Kidney (tissue), 14 donors: Measurements from ENCODE around the gene FARS2. TPM values are rescaled to one million over a fixed set of nuclear protein-coding genes. Genes with fewer than 3 reads are reported as not detected.

ENCODE experiments used
- DNase-seq, 5 donors: peaks; one replicate each; pipeline ENCODE4 v3.0.0-alpha.2; 2013 to 2020
- FAIRE-seq: peaks from 2 replicates; lab custom pipeline; 2012; peaks lifted over from hg19 to GRCh38; lab: Jason Lieb, UNC
- H3K27ac ChIP-seq, 2 donors: one replicate each; pipeline ENCODE4 v1.7.0; 2013; ENCODE audit warnings: low read depth in 2 of 2, low read length in 2 of 2, inconsistent platforms in 1 of 2
- H3K27me3 ChIP-seq: one replicate; pipeline ENCODE4 v1.7.1; 2013; ENCODE audit warnings: low read length, inconsistent platforms; ENCODE audit not compliant: control insufficient read depth, insufficient read depth
- H3K36me3 ChIP-seq, 3 donors: one replicate each; pipeline versions ENCODE4 v1.7.0 to v1.7.1; 2013; ENCODE audit warnings: low read length in 3 of 3, control low read depth in 1 of 3, inconsistent platforms in 1 of 3; ENCODE audit not compliant: insufficient read depth in 3 of 3, control insufficient read depth in 2 of 3
- H3K4me1 ChIP-seq, 3 donors: one replicate each; pipeline versions ENCODE4 v1.7.0 to v1.7.1; 2013; ENCODE audit warnings: low read length in 3 of 3, inconsistent platforms in 1 of 3, low read depth in 1 of 3; ENCODE audit not compliant: control insufficient read depth in 2 of 3, insufficient read depth in 2 of 3
- H3K4me3 ChIP-seq, 3 donors: one replicate each; pipeline versions ENCODE4 v1.7.0 to v1.8.1; 2013; ENCODE audit warnings: low read length in 3 of 3, control low read depth in 1 of 3, inconsistent platforms in 1 of 3
- H3K9ac ChIP-seq, 3 donors: one replicate each; pipeline versions ENCODE4 v1.7.0 to v1.7.1; 2013; ENCODE audit warnings: low read length in 3 of 3, control low read depth in 1 of 3, inconsistent platforms in 1 of 3
- H3K9me3 ChIP-seq, 3 donors: one replicate each; pipeline versions ENCODE4 v1.7.0 to v1.7.1; 2013; ENCODE audit warnings: low read length in 3 of 3, control low read depth in 1 of 3, inconsistent platforms in 1 of 3; ENCODE audit not compliant: control insufficient read depth in 2 of 3, insufficient read depth in 1 of 3
- intact Hi-C: fragments of 100-400 bp; cut with DNase I; formaldehyde crosslinking; loops from one replicate; pipeline ENCODE4 v1.11.1; 2022
- polyA plus RNA-seq: library from polyadenylated mRNA; stranded (reverse); fragments of 350-450 nt; fragmentation: Illumina TruSeq; extraction: RNeasy Lipid Tissue Mini Kit (QIAGEN cat#74804); gene quantifications from one replicate; pipeline ENCODE4 v1.2.3, GENCODE V29; 2014; ENCODE audit warnings: low read depth, low replicate concordance; ENCODE audit not compliant: insufficient read depth
- total RNA-seq: library from RNA; stranded (reverse); fragmentation: NEBNext Ultra II Directional; extraction: Animal tissue kit (Norgen Biotek cat#: 25700); gene quantifications from one replicate; pipeline ENCODE4 v1.2.1, GENCODE V29; 2021
- TF ChIP-seq, protein P1 (sequence below): IDR thresholded peaks from 3 replicates; pipeline ENCODE4 v1.5.1; 2012; ENCODE audit warnings: mild to moderate bottlenecking, moderate library complexity, borderline replicate concordance; ENCODE audit not compliant: insufficient read depth; ENCODE audit errors: extremely low read depth
- donor health status: control.
- donor health status: control.
- donor health status: control.
- donor health status: control.
- donor health status: control.
- donor health status: DM: yes; HTN: yes; CAD: no.
- donor health status: Normal renal cell carcinoma (clear cell type).

Gene FARS2
- total and polyA plus RNA-seq, 2 donors from 2014 or later = 22.1 to 24.8 TPM

DNA sequence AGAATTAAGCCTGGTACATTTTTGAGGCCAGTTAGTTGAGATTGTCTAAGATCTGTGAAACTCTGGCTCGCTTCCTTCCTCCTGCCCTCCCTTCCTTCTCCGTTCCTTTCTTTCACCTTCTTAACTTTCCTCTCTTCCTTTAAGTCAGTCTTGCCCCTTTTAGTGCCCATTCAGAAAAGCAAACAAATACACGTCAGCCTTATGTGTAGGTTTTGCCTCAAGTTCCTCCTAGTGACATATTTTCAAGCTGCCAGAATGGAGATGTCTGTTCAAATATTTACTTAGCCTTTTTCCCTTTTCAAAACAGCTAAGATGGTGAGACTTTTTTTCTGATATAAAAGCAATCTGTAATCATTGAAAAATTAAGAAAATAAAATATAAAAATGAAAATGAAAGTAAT is 178.4 kb downstream of the FARS2 start:
- Histone ChIP-seq H3K9me3 (no peaks in the 10 kb centered on the region), H3K4me3 (no peak overlapping the region), H3K9ac (no peak overlapping the region), H3K27me3 (no peaks in the 10 kb centered on the region), H3K27ac (no peak overlapping the region), H3K36me3 (no peaks in the 10 kb centered on the region), H3K4me1 (no peaks in the 10 kb centered on the region)
- TF ChIP-seq, protein P1, sequence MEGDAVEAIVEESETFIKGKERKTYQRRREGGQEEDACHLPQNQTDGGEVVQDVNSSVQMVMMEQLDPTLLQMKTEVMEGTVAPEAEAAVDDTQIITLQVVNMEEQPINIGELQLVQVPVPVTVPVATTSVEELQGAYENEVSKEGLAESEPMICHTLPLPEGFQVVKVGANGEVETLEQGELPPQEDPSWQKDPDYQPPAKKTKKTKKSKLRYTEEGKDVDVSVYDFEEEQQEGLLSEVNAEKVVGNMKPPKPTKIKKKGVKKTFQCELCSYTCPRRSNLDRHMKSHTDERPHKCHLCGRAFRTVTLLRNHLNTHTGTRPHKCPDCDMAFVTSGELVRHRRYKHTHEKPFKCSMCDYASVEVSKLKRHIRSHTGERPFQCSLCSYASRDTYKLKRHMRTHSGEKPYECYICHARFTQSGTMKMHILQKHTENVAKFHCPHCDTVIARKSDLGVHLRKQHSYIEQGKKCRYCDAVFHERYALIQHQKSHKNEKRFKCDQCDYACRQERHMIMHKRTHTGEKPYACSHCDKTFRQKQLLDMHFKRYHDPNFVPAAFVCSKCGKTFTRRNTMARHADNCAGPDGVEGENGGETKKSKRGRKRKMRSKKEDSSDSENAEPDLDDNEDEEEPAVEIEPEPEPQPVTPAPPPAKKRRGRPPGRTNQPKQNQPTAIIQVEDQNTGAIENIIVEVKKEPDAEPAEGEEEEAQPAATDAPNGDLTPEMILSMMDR = no peak
- no peak for DNase-seq
- intact Hi-C loops = no loop called here
- FAIRE-seq = no peak

DNA sequence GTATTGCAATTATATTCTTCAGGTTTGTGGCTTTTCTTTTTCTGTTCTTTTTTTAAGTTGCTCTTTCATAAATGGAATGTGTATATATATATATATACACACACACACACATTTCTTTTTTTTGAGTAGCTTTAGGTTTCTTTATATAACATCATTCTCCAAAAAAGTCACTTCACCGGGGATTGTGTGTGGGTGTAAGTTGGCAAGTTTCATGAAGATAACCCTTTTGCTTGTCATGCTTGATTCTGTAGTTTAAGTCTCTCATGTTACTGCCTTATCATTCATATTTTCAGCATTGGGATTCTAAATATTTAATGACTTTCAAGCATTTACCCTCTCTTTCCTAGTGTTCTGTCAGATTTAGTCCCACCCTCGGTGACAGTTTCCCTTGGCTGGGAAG is 181.0 kb downstream of the FARS2 start:
- no peak for DNase-seq
- H3K9ac ChIP-seq = no peak overlapping the region
- no peaks in the 10 kb centered on the region for H3K9me3 ChIP-seq
- TF ChIP-seq, protein P1 = no peak
- H3K36me3 ChIP-seq = no peaks in the 10 kb centered on the region
- H3K27me3 ChIP-seq = no peaks in the 10 kb centered on the region
- no peak for FAIRE-seq
- intact Hi-C loops = no loop called here
- H3K27ac ChIP-seq = no peak overlapping the region
- no peak overlapping the region for H3K4me3 ChIP-seq
- H3K4me1 ChIP-seq = no peaks in the 10 kb centered on the region

DNA sequence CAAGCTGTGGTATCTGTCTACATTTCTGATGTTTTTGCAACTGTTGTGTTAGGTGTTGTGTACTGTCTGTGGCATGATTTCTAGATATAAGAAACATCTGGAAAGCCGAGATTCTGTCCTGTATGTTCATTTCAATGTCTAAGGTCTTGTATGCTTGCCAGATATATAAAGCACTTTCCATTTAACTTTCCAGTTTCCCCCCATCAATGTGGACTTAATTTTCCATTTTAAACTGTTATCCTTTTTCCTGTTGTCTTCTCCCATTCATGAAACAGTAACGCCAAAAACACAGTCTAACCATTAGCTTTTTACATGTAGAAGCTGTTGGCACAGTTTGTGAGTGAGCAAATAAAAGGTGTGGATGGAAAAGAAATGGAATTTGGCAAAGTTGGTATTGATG is 181.6 kb downstream of the FARS2 start:
- Histone ChIP-seq H3K9ac (no peak overlapping the region), H3K4me1 (no peaks in the 10 kb centered on the region), H3K27ac (no peak overlapping the region), H3K36me3 (no peaks in the 10 kb centered on the region), H3K27me3 (no peaks in the 10 kb centered on the region), H3K9me3 (no peaks in the 10 kb centered on the region), H3K4me3 (no peak overlapping the region)
- no peak for FAIRE-seq
- no peak for DNase-seq
- intact Hi-C loops = no loop called here
- TF ChIP-seq, protein P1 = no peak

DNA sequence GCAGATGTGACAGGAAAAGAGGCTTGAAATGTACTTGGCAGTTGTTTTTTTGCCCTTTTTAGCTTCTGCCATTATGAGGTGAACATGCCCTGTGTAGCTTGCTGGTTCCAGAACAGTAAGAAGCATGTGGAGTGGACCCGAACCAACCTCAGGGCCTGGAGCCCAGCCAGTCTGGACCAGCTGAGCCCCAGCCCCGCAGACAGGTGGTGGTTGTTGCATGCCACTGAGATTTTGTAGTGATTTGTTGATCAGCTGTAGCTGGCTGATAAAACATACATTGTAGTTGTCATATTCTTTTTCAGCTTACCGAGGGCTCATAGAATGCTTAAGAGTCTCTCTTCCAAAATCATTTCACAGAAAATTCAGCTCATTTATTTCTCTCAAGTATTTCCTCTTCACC is 182.2 kb downstream of the FARS2 start:
- no peaks in the 10 kb centered on the region for H3K27me3 ChIP-seq
- DNase-seq = peak in 1 of 5 donors; percentile 8
- intact Hi-C loops = no loop called here

More for the DNA sequence above, 182.2 kb downstream of the FARS2 start:
- FAIRE-seq = no peak
- TF ChIP-seq, protein P1 = no peak
- Histone ChIP-seq H3K4me3 (no peak overlapping the region), H3K9me3 (no peaks in the 10 kb centered on the region), H3K27ac (no peak overlapping the region), H3K4me1 (no peaks in the 10 kb centered on the region), H3K36me3 (no peaks in the 10 kb centered on the region), H3K9ac (no peak overlapping the region)
